Testis (tissue), 3 donors: ENCODE results near the gene OOSP3. TPM values are rescaled to one million over a fixed set of nuclear protein-coding genes. Genes with fewer than 3 reads are reported as not detected.
"Not testable (repeated sequence)": the region's sequence is repeated elsewhere in the genome, so short reads cannot be mapped to it uniquely, and the experiment has no call there.

Experiments used
- DNase-seq: peaks from one replicate; pipeline ENCODE4 v3.0.0-alpha.2; 2019
- H3K27ac ChIP-seq, 2 donors: fragments of 200-600 bp; sonication (generic); one replicate each; pipeline ENCODE4 v1.5.1; 2019
- H3K27me3 ChIP-seq: fragments of 200-600 bp; sonication (generic); one replicate; pipeline ENCODE4 v1.5.1; 2019
- H3K36me3 ChIP-seq: fragments of 200-600 bp; sonication (generic); one replicate; pipeline ENCODE4 v1.5.1; 2017; ENCODE audit warnings: low read depth; ENCODE audit errors: missing control alignments
- H3K4me1 ChIP-seq: fragments of 200-600 bp; sonication (generic); one replicate; pipeline ENCODE4 v1.5.1; 2019
- H3K4me3 ChIP-seq, 2 donors: fragments of 200-600 bp; sonication (generic); one replicate each; pipeline ENCODE4 v1.5.1; 2017 to 2019
- H3K9me3 ChIP-seq: fragments of 200-600 bp; sonication (generic); one replicate; pipeline ENCODE4 v1.5.1; 2017
- CTCF ChIP-seq, 3 experiments: fragments of 450-650 bp in 2 of 3; fragments of 200-600 bp in 1 of 3; sonication (generic) in 1 of 3; IDR thresholded peaks; one replicate each; pipeline ENCODE4 v1.5.1; 2016 to 2019; ENCODE audit warnings: antibody characterized with exemption in 3 of 3, mild to moderate bottlenecking in 2 of 3, moderate library complexity in 1 of 3
- POLR2A ChIP-seq: fragments of 450-650 bp; IDR thresholded peaks from one replicate; pipeline ENCODE4 v1.6.1; 2017; ENCODE audit warnings: antibody characterized with exemption, mild to moderate bottlenecking, moderate library complexity
- WGBS, 2 donors: methylation state at CpG; one replicate each; pipeline ENCODE4 v1.1.5; 2018; 5-methylcytosine and 5-hydroxymethylcytosine counted together
- intact Hi-C: fragments of 100-400 bp; cut with DNase I; formaldehyde crosslinking; loops from one replicate; pipeline ENCODE4 v1.15.1; 2023; ENCODE audit warnings: low total_unique reads
- polyA plus RNA-seq: library from polyadenylated mRNA; stranded (reverse); fragments of 350-450 nt; fragmentation: Illumina TruSeq; extraction: RNeasy Lipid Tissue Mini Kit (QIAGEN cat#74804); gene quantifications from one replicate; pipeline ENCODE4 v1.2.3, GENCODE V29; 2014; ENCODE audit warnings: low read depth, low replicate concordance; ENCODE audit not compliant: insufficient read depth
- total RNA-seq, 2 donors: library from RNA; depleted of rRNA; stranded (reverse); fragments of >200 nt; gene quantifications; one replicate each; pipeline ENCODE4 v1.2.3, GENCODE V29; 2016

OOSP3 gene
- total and polyA plus RNA-seq, 3 donors from 2014 or later, result 0.83 TPM; not detected in 2

GRCh38 chr11:59842316-59842715 is 36.3 kb upstream of the OOSP3 start:
- Histone ChIP-seq H3K36me3 (no peaks in the 10 kb centered on the region), H3K9me3 (no peaks in the 10 kb centered on the region), H3K27me3 (no peaks in the 10 kb centered on the region), H3K4me3 (no peak overlapping the region), H3K27ac (no peak overlapping the region), H3K4me1 (no peaks in the 10 kb centered on the region)
- intact Hi-C loops, result no loop called here
- TF ChIP-seq POLR2A, result no peak
- no peak for TF ChIP-seq CTCF (IDR thresholded peaks at IDR 0.05)
- DNase-seq, result no peak
- WGBS, 2 donors, result 33 to 41% methylated on average over 7 to 12 of the region's 12 CpGs

DNA sequence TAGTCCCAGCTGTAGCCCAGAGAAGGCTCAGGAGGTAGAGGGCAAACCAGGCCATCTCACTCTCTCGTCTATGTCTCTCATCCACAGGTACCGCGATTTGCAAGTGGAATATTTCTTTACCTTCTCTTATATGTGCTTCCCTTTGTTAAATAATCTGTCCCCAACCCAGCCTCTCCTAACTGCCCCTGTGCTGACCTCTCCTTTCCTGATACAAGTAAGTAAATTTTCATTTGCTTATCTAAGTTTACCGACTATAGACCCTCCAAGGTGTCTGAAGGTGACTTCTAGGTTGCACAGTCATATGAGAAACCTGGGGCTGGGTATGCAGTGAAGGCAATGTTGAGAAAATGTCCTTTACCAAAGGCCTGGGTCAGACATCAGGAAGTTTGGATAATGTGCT is 33.2 kb upstream of the OOSP3 start, which contains the start of gene CBLIF:
CBLIF (minus strand) TSS at position 101 of the 400 bp plus-strand sequence; CDS start at position 55, 46 bp downstream.
- no peak within 1 kb of the TSS for H3K27ac ChIP-seq
- no peak for DNase-seq
- TF ChIP-seq POLR2A, result no peak
- no peaks in the 10 kb centered on the region for H3K27me3 ChIP-seq
- no peak within 1 kb of the TSS for H3K4me3 ChIP-seq
- H3K9me3 ChIP-seq, result no peaks in the 10 kb centered on the region
- intact Hi-C loops, result no loop called here
- H3K36me3 ChIP-seq, result no peaks in the 10 kb centered on the region
- 76 to 82% methylated on average over 4 of the region's 4 CpGs for WGBS, 2 donors
- H3K4me1 ChIP-seq, result no peaks in the 10 kb centered on the region

DNA sequence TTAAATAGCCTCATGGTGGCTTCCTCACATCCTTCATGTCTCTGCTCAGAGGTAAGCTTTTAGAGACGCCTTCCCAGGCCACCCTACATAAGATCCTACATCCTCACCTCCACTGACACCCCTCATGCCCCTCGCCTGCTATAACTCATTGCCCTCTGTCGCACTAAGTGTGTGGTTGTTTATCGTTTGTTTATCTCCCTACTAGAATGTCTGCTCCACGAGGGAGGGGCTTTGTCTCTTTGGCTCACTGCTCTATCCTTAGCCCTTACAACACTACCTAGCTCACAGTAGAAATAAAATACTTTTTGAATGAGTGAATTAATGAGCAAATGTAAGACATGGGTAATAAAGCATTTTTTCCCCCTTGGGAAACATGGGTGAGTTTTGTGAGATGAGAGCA is 32.0 kb upstream of the OOSP3 start:
- Histone ChIP-seq H3K4me1 (no peaks in the 10 kb centered on the region), H3K27ac (no peak overlapping the region), H3K4me3 (no peak overlapping the region), H3K9me3 (no peaks in the 10 kb centered on the region), H3K36me3 (no peaks in the 10 kb centered on the region), H3K27me3 (no peaks in the 10 kb centered on the region)
- DNase-seq, result no peak
- TF ChIP-seq POLR2A (no peak), CTCF (IDR thresholded peaks at IDR 0.05) (no peak)
- 63 to 69% methylated on average over 5 of the region's 5 CpGs for WGBS, 2 donors
- intact Hi-C loops, result no loop called here

DNA sequence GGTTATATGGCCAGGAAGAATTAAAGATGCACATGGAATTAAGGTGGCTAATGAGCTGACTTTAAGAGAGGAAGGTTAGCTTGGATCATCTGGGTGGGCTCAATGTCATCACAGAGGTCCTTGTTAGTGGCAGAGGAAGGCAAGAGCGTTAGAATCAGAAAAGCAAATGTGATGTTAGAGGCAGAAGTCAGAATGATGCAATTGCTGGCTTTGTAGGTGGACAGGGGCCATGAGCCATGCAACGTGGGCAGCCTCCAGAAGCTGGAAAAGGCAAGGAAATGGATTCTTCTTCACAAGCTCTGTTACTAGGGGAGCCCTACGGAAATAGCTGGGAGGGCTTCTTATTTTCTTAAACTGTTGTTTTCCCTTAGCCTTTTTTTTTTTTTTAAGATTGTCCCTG is 31.0 kb upstream of the OOSP3 start:
- H3K4me3 ChIP-seq, result no peak overlapping the region
- no peak for DNase-seq
- TF ChIP-seq CTCF (IDR thresholded peaks at IDR 0.05) (no peak), POLR2A (no peak)
- no peaks in the 10 kb centered on the region for H3K36me3 ChIP-seq
- intact Hi-C loops, result no loop called here
- H3K27me3 ChIP-seq, result no peaks in the 10 kb centered on the region
- 82 to 90% methylated on average over 3 of the region's 3 CpGs for WGBS, 2 donors
- no peaks in the 10 kb centered on the region for H3K4me1 ChIP-seq
- H3K27ac ChIP-seq, result no peak overlapping the region
- H3K9me3 ChIP-seq, result no peaks in the 10 kb centered on the region

- H3K4me1 ChIP-seq, intact Hi-C loops, H3K27ac ChIP-seq: not testable (repeated sequence)
These were observed 30.1 kb upstream of the OOSP3 start for GRCh38 chr11:59848439-59848838.

GRCh38 chr11:59849129-59849528 is 29.5 kb upstream of the OOSP3 start:
- no peaks in the 10 kb centered on the region for H3K36me3 ChIP-seq
- H3K4me3 ChIP-seq, result no peak overlapping the region
- DNase-seq, result no peak
- WGBS, 2 donors, result 44 to 63% methylated on average over 2 of the region's 2 CpGs
- H3K4me1 ChIP-seq, result no peaks in the 10 kb centered on the region
- no peaks in the 10 kb centered on the region for H3K27me3 ChIP-seq
- intact Hi-C loops, result no loop called here
- H3K9me3 ChIP-seq, result no peaks in the 10 kb centered on the region
- no peak overlapping the region for H3K27ac ChIP-seq
- TF ChIP-seq CTCF (IDR thresholded peaks at IDR 0.05) (no peak), POLR2A (no peak)

More at GRCh38 chr11:59848439-59848838, 30.1 kb upstream of the OOSP3 start:
- DNase-seq, H3K36me3 ChIP-seq, H3K9me3 ChIP-seq, H3K4me3 ChIP-seq, H3K27me3 ChIP-seq: not testable (repeated sequence)
- WGBS, 2 donors, result 84 to 87% methylated on average over 6 of the region's 6 CpGs

GRCh38 chr11:59849551-59849950 is 29.0 kb upstream of the OOSP3 start:
- H3K9me3 ChIP-seq, H3K27me3 ChIP-seq, H3K4me3 ChIP-seq, H3K36me3 ChIP-seq, DNase-seq, H3K4me1 ChIP-seq, intact Hi-C loops, H3K27ac ChIP-seq: not testable (repeated sequence)
- 90% methylated on average over 2 of the region's 2 CpGs for WGBS, 2 donors

- DNase-seq, H3K9me3 ChIP-seq, H3K27me3 ChIP-seq, H3K27ac ChIP-seq, H3K4me1 ChIP-seq, H3K4me3 ChIP-seq, H3K36me3 ChIP-seq, intact Hi-C loops: not testable (repeated sequence)
- WGBS, 2 donors, result 88 to 91% methylated on average over 5 of the region's 5 CpGs
These were observed 27.2 kb upstream of the OOSP3 start for GRCh38 chr11:59851416-59851815.
